Measurements from ENCODE around the gene CCDC157.

GRCh38 chr22:30402028-30402765 is 45.4 kb downstream of the CCDC157 start:
- TF ChIP-seq CTCF (IDR thresholded peaks at IDR 0.05 in 4 of 5, conservative IDR thresholded peaks at IDR 0.05 in 1 of 5), result no peak
- TF ChIP-seq POLR2A (IDR thresholded peaks at IDR 0.05), result no peak

Data from gastrocnemius medialis (tissue), 4 donors.